Measurements from ENCODE around the gene CARS1.

GRCh38 chr11:3007404-3008010 is 49.7 kb downstream of the CARS1 start:
- no peak for TF ChIP-seq CTCF (IDR thresholded peaks at IDR 0.05)
- TF ChIP-seq POLR2AphosphoS5 (IDR thresholded peaks at IDR 0.05; ENCODE audit: low read depth, low read length) = no peak
- no peak for TF ChIP-seq REST (IDR thresholded peaks at IDR 0.05; ENCODE audit: insufficient read depth in 1 of 2, low read depth in 2 of 2, low read length in 1 of 2)
- TF ChIP-seq TCF7L2 (IDR thresholded peaks at IDR 0.05; ENCODE audit: low read depth, low read length) = no peak
